Ascending aorta (tissue), 2 donors: ENCODE measurements around the gene CRYM. TPM values are rescaled to one million over a fixed set of nuclear protein-coding genes. Genes with fewer than 3 reads are reported as not detected.

ENCODE experiments used
- DNase-seq, 2 donors: peaks; one replicate each; pipeline ENCODE4 v3.0.0-alpha.2; 2019; ENCODE audit warnings: low spot score in 2 of 2
- H3K27ac ChIP-seq, 2 donors: fragments of 200-600 bp; sonication (generic); one replicate each; pipeline ENCODE4 v1.5.1; 2016 to 2017; ENCODE audit warnings: mild to moderate bottlenecking in 1 of 2
- H3K27me3 ChIP-seq: fragments of 200-600 bp; sonication (generic); one replicate; pipeline ENCODE4 v1.5.1; 2017
- H3K36me3 ChIP-seq, 2 donors: fragments of 200-600 bp; sonication (generic); one replicate each; pipeline ENCODE4 v1.5.1; 2016
- H3K4me1 ChIP-seq, 2 donors: fragments of 200-600 bp; sonication (generic); one replicate each; pipeline ENCODE4 v1.5.1; 2016 to 2017; ENCODE audit warnings: mild to moderate bottlenecking in 1 of 2
- H3K4me3 ChIP-seq, 2 donors: fragments of 200-600 bp; sonication (generic); one replicate each; pipeline ENCODE4 v1.5.1; 2016 to 2017; ENCODE audit warnings: mild to moderate bottlenecking in 1 of 2
- H3K9me3 ChIP-seq, 2 donors: fragments of 200-600 bp; sonication (generic); one replicate each; pipeline ENCODE4 v1.5.1; 2016
- intact Hi-C: fragments of 100-400 bp; cut with DNase I; formaldehyde crosslinking; loops from one replicate; pipeline ENCODE4 v1.15.1; 2023
- total RNA-seq: library from RNA; depleted of rRNA; stranded (reverse); fragments of >200 nt; gene quantifications from one replicate; pipeline ENCODE4 v1.1.0, GENCODE V29; 2016
- TF ChIP-seq, protein P1 (sequence below), 3 experiments: fragments of 200-600 bp in 2 of 3; fragments of 450-650 bp in 1 of 3; sonication (generic) in 2 of 3; IDR thresholded peaks; one replicate each; pipeline ENCODE4 v1.5.1; 2016 to 2019; ENCODE audit warnings: antibody characterized with exemption in 3 of 3, mild to moderate bottlenecking in 1 of 3, moderate library complexity in 1 of 3

The CRYM gene
- total RNA-seq, 1 donor from 2014 or later, result not detected

- Histone ChIP-seq H3K4me1 (no peaks in the 10 kb centered on the region), H3K27me3 (no peaks in the 10 kb centered on the region), H3K9me3 (no peaks in the 10 kb centered on the region), H3K4me3 (no peak overlapping the region), H3K27ac (no peak overlapping the region), H3K36me3 (no peaks in the 10 kb centered on the region)
- TF ChIP-seq, protein P1, sequence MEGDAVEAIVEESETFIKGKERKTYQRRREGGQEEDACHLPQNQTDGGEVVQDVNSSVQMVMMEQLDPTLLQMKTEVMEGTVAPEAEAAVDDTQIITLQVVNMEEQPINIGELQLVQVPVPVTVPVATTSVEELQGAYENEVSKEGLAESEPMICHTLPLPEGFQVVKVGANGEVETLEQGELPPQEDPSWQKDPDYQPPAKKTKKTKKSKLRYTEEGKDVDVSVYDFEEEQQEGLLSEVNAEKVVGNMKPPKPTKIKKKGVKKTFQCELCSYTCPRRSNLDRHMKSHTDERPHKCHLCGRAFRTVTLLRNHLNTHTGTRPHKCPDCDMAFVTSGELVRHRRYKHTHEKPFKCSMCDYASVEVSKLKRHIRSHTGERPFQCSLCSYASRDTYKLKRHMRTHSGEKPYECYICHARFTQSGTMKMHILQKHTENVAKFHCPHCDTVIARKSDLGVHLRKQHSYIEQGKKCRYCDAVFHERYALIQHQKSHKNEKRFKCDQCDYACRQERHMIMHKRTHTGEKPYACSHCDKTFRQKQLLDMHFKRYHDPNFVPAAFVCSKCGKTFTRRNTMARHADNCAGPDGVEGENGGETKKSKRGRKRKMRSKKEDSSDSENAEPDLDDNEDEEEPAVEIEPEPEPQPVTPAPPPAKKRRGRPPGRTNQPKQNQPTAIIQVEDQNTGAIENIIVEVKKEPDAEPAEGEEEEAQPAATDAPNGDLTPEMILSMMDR (IDR thresholded peaks at IDR 0.05), result no peak
- intact Hi-C loops, result no loop called here
- no peak for DNase-seq
These were observed 33.4 kb downstream of the CRYM start for GRCh38 chr16:21244518-21245215.

DNA sequence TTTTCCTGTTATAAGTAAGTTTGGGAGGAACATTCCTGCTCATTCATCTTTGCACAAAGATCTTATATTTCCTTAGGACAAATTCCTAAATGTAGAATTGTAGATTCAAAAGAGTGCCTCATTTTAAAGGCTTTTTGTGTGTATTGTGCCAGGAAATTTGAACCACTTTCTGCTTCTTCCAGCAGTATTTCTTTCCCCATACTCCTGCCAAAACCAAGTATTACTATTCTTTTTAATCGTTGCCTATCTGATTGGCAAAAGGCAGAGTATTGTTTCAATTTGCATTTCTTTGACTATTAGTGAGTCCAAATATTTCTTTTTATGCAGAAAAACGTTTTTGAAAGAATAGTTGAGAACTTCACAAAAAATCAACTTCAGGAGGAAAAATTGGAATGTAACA lies 35.3 kb downstream of the CRYM start:
- Histone ChIP-seq H3K27me3 (no peaks in the 10 kb centered on the region), H3K36me3 (no peaks in the 10 kb centered on the region), H3K27ac (no peak overlapping the region), H3K4me1 (no peaks in the 10 kb centered on the region), H3K9me3 (no peaks in the 10 kb centered on the region), H3K4me3 (no peak overlapping the region)
- intact Hi-C loops, result no loop called here
- TF ChIP-seq, protein P1 (IDR thresholded peaks at IDR 0.05), result no peak
- no peak for DNase-seq

GRCh38 chr16:21239646-21240045 lies 38.4 kb downstream of the CRYM start:
- TF ChIP-seq, protein P1 (IDR thresholded peaks at IDR 0.05), result no peak
- Histone ChIP-seq H3K4me1 (no peaks in the 10 kb centered on the region), H3K27me3 (no peaks in the 10 kb centered on the region), H3K27ac (no peak overlapping the region), H3K9me3 (no peaks in the 10 kb centered on the region), H3K4me3 (no peak overlapping the region), H3K36me3 (no peaks in the 10 kb centered on the region)
- intact Hi-C loops, result no loop called here
- no peak for DNase-seq

DNA sequence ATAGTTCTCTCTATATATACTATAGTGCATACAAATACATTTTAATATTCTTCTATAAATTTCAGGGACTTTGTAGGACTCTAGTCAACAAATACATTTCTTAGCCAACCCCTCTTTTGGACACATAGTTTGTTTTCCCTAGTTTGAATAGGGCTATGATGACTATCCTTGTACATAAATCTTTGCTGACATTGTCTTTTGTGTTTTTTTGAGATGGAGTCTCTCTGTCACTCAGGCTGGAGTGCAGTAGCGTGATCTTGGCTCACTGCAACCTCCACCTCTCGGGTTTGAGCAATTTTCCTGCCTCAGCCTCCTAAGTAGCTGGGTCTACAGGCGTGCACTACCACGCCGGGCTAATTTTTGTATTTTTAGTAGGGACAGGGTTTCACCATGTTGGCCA lies 41.3 kb downstream of the CRYM start:
- TF ChIP-seq, protein P1 (IDR thresholded peaks at IDR 0.05), result no peak
- Histone ChIP-seq H3K9me3 (no peaks in the 10 kb centered on the region), H3K27ac (no peak overlapping the region), H3K36me3 (no peaks in the 10 kb centered on the region), H3K4me3 (no peak overlapping the region), H3K27me3 (no peaks in the 10 kb centered on the region), H3K4me1 (no peaks in the 10 kb centered on the region)
- intact Hi-C loops, result no loop called here
- DNase-seq, result no peak

DNA sequence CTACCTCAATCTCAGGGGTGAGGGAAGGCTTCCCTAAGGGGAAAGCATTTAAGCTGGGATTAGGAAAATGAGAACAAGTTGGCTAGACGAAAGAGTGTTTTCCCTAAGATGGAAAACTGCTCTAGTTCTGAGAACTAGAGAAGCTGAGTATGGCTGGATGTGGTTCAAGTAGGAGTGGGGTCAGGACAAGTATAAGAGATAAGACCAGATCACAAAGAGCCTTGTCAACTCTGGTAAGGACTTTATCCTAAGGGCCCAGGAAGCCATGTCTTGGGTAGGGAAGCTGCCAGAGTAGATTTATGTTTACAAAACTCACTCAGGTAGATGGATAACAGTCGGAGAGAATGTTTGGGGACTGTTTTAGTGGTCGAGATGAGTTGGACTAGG lies 42.9 kb downstream of the CRYM start:
- TF ChIP-seq, protein P1 (IDR thresholded peaks at IDR 0.05), result no peak
- intact Hi-C loops, result no loop called here
- Histone ChIP-seq H3K36me3 (no peaks in the 10 kb centered on the region), H3K27me3 (no peaks in the 10 kb centered on the region), H3K4me3 (no peak overlapping the region), H3K4me1 (no peaks in the 10 kb centered on the region), H3K27ac (no peak overlapping the region), H3K9me3 (no peaks in the 10 kb centered on the region)
- no peak for DNase-seq
